COLO668 (cell line): Measurements from ENCODE around the gene DDI2.

Experiments
- DNase-seq: peaks from one replicate; lab custom pipeline; 2025; ENCODE audit not compliant: unreplicated experiment; lab: John Stamatoyannopoulos, UW

Gene DDI2

GRCh38 chr1:15605398-15606383 lies 11.6 kb upstream of the DDI2 start:
- DNase-seq: no peak

DNA sequence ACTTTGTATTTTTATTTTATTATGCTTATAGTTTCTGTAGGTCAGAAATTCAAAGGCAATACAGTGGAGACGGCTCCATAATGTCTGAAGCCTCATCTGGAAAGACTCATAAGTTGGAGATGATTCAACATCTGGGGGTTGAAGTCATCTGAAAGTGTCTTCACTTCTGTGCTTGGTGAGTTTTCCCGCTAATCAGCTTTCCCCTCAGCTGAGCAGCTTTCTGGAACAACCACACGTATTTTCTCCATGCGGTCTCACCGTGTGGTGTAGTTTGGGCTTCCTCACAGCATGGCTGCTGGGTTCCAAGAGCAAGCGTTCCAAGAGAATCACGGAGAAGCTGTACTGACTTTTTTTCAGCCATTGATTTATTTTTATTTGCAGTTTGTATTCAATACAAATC lies 7.6 kb upstream of the DDI2 start:
- DNase-seq: peak; percentile 43

DNA sequence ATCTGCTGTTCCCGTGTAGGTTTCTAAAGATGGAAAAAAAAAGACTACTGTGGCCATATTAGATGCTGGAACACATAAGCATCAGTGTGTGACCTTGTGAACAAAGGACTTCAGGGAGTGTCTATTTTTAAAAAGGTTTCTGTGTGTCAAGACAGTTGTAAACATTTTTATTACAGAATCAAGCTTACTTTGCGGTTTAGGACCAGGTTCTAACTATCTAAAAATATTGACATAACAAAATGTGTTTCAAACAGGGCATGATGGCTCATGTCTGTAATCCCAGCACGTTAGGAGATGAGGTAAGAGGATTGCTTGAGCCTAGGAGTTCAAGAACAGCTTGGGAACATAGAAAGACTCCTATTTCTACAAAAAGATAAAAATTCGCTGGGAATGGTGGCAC lies 7.1 kb upstream of the DDI2 start:
- DNase-seq: peak; percentile 53

DNA sequence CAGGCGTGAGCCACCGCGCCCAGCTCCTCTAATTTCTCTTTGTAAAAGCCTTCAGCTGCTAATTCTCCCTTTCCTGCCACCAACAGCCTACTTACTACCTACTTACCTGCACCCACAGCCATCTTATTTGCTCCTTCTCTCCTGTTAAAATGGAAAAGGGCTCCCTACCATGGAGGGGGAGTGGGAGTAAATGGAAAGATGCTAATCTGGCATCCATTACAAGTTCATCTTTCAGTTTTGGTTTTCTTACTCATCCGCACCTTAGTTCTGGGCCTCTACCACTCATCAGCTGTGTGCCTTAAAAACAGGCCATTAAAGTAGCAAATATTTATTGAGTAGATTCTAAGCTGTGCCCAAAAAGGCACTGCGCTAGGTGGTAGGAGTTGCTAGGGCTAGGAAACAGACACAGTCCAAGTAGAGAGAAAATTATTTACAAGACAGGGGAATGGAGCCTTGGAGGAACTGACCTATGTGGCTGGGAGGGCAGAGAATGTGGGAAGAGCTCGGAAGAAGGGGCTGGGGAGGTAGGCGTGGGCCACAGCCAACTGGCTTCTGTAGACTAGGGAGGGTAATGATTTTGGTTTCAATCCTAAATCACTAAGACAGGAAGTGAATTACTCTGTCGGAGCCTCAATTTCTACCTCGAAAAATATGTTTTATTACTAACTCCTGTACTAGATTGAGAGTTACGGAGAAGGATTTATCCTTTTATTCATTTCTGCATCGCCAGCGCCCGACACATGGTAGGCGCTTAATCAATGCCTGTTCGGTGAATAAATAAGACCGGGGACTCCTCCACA lies 685 bp upstream of the DDI2 start:
- no peak for DNase-seq

DNA sequence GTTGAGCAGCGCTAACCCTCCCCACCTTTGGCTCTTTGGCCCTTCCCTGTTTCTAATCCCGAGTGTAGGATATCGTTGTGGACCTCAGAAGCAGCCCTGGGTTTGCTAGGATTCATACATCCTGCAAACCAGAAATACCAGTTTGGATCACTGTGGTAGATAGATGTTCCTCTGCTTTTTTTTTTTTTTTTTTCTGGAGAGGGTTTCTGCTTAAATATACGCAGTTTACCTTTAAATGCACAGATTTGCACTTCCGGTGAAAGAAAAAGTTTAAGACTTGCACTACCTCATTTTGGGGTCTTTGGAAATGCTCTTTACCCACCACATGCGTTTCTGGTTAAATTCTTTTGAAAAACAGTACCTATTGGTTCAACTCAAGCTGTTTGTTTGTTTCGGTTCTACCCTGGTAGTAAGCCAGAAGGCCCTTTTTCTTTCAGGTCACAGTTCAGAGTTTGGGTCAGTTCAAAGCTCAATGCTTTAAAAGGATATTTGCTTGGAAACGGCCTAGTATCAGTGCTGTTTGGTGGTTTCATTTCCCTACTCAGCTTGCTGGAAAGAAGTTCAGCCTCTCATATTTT lies 908 bp downstream of the DDI2 start:
- no peak for DNase-seq

DNA sequence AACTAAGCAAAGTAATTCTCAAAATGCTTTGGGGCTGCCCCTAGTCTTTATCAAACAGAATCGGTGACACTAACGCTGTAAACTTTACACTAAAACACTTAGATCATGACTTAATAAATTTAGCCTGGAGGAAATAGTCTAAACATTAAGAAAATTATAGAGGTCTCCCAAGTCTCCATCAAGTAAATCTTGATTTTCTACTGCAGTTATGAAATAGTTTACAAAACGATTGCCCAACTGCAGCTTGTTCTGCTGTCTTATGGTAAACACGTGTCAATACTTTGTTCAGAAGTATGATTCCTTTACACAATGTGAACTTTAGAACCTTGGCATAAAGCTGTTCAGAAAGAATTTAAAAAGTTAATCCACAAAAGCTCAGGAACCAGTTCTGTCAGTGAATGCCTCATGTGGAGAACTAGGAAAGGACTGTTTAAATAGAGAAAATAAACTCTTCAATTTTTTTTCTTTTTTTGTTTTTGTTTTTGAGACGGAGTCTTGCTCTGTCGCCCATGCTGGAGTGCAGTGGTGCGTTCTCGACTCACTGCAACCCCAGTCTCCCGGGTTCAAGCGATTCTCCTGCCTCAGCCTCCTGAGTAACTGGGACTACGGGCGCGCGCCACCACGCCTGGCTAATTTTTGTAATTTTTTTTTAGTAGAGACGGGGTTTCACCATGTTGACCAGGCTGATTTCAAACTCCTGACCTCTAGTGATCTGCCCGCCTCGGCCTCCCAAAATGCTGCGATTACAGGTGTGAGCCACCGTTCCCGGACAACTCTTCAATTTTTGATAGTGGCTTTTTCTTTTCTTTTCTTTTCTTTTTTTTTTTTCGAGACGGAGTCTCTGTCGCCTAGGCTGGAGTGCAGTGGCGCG lies 1.6 kb downstream of the DDI2 start:
- DNase-seq: no peak

GRCh38 chr1:15620155-15620545 lies 2.9 kb downstream of the DDI2 start:
- peak; percentile 38 for DNase-seq

DNA sequence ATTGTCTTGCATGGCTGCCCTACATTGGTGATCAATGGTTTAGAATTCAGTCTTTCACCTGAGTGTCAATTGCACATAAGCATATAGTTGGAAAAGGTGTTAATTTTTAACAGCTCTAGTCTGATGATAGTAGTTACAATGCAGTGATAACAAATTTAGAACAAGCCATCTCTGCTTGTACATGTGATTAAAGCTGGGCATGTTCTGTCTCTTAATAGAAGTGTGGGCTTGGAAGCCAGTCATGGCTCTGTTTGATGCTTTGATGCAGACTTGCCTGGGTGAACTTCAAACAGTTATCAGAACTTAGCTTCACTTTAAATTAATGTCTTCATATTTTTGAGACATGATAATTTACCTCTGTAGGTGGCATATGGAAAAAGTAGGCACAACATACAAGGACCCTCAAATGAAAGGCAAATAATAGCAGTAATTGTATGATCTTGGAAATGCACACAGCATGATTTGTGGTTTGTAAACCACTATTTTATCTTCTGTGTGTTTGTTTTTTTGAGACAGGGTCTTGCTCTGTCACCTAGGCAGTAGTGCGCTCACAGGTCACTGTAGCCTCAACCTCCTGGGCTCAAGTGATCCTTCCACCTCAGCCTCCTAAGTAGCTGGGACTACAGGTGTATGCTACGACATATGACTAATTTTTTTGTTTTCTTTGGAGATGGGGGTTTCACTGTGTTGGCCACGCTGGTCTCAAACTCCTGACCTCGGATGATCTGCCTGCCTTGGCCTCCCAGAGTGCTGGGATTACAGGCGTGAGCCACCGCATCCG lies 3.8 kb downstream of the DDI2 start:
- DNase-seq: no peak

DNA sequence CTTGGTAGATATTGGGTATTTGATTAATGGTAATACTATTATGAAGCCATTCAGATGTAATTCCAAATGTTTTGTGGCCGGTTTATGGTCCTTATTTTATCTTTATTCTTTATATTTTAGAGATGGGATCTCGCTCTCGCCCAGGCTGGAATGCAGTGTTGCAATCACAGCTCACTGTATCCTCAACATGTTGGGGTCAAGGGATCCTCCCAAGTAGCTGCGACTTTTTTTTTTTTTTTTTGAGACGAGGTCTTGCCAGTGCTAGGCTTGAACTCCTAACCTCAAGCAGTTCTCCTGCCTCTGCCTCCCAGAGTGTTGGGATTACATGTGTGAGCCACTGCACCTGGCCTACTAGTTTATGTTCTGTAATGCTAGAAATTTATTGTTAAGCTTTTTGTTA lies 4.7 kb downstream of the DDI2 start:
- no peak for DNase-seq

DNA sequence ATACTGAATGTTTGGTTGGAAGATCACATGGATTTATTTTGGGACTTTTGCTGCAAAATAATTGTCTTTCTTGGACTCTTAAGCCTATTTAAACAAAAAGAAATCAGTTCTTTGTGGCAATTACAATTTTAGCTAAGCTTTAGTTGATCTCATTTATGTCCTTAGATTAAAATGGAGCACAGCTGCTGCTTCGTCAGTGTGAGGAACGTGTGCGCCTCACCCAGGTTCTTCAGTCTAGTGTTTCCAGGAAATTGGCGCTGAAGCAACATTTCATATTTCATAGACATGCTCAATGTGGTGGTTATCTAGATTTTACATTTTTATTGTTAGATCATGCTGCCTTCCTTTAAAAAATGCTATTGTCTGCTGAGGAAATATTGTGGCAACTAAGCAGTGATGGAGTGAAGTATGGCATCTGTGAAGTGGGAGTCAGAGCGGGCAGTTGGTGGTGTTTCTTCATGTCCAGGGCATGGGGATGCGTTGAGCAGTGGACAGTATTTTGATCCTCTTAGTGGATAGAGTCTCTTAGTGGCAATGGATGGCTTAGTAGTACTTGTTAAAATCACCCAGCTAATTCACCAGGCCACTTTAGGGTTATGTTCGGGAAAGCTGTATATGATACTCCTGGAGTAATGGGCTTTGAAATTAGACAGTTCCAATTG lies 5.6 kb downstream of the DDI2 start:
- DNase-seq: no peak

GRCh38 chr1:15623435-15623834 lies 6.2 kb downstream of the DDI2 start:
- no peak for DNase-seq

DNA sequence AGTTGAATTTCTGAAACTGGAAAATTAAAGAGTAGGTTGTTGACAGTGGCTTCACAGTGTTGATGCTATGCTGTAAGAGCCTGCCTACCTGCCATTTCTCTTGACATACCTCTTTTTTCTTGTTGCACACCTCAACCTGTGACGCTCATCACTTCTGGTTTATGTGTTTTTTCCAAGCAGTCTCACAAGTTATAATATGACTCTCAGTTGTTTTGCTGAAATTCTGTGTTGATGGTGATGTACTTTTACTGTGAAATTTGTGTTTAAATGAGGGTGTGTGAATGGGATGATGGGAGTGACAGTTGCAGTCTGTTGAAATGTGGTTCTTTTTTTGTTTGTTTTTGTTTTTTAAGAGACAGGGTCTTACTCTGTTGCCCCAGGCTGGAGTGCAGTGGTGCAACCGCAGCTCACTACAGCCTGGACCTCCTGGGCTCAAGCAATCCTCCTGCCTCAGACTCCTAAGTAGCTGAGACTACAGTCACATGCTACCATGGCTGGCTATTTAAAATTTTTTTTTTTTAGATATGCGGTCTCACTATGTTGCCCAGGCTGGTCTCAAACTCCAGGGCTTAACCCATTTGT lies 7.0 kb downstream of the DDI2 start:
- no peak for DNase-seq

DNA sequence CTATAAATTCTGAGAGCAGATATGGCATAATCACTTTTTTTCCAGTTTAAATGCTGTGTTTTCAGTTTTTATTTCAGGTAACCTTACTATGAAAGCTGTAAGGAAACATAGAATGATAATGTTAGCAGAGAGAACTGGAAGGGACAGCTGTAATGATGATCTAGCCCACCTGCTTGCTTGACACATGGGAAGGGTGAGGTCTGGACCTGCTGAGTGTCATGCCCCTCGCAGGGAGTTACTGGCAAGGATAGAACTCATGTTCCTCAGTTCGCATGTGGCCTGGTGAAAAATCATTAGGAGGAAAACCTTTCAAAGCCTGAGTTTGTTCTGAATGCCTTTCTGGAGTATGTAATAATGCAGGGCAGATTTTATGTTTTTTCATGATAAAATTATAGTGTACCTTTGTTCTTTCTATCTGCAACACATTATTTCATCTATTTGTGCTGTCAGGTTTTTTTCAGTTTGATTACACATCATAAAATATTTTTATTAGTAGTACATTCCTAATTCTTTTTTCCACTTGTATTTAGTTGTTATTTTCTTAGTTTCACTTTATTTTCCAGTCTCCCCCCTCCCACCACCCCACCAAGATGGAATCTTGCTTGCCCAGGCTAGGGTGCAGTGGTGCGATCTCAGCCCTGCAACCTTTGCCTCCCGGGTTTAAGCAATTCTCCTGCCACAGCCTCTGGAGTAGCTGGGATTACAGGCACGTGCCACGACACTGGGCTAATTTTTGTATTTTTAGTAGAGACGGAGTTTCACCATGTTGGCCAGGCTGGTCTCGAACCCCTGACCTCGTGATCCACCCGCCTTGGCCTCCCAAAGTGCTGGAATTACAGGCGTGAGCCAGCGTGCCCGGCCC lies 8.0 kb downstream of the DDI2 start:
- DNase-seq: no peak

GRCh38 chr1:15626269-15626950 lies 9.2 kb downstream of the DDI2 start:
- no peak for DNase-seq

- DNase-seq: no peak
Measured at GRCh38 chr1:15627343-15627988, 10.2 kb downstream of the DDI2 start.

DNA sequence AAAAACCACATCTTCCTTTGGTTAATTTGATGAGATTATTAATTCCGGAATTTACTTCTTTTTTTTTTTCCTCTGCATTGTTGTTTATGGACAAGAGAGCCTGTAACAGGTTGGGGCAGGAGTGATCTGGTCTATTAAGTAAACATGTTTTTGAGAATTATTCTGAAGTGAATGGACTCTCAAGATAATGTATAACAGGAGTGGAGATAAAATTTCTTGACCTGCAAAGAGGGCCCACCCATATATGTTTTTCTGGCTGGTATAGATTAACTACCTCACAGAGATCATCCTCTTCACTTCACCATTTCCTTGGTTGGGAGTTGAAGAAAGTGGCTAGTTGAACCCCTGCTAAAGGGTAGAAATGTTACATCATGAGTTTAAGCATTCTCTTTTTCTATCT lies 10.7 kb downstream of the DDI2 start:
- no peak for DNase-seq

DNA sequence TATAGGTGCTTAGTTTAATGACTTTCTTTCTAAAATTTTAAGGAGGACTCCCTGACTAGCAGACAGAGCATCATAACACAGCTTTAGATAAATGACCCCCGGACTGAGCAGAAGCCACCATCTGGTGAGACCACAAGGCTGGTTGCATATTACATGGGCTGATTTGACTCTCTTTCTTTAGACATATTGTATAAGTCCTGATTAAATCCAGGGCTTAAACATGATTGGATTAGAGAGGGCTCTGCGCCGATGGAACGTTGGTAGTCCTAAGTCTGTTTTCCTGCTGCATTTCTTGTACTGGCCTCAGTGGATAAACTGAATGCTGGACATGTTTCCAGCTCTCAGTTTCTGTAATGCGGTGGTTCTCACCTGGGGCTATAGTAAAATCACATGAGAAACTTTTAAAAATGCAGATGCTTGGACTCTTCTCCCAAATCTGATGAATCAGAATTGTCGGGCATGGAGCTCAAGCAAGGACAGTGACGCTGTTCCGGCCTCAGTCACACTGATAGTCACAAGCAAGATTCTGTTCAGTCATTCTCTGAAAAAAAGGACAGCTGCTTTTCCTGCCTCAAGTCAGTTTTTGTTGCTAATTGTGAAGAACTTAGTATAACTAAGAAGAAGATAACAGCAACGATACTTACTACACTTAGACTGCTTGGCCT lies 16.6 kb downstream of the DDI2 start:
- no peak for DNase-seq
